Thyroid gland (tissue), 4 donors: ENCODE measurements around the gene GATA3.

Experiments used
- POLR2A ChIP-seq, 2 donors: fragments of 450-650 bp; IDR thresholded peaks; one replicate each; pipeline ENCODE4 v1.6.1; 2017; ENCODE audit warnings: antibody characterized with exemption in 2 of 2, mild to moderate bottlenecking in 2 of 2, moderate library complexity in 1 of 2
- TF ChIP-seq, protein P1 (sequence below), 6 experiments: fragments of 200-600 bp in 3 of 6; fragments of 450-650 bp in 3 of 6; sonication (generic) in 3 of 6; IDR thresholded peaks; one replicate each; pipeline ENCODE4 v1.5.1; 2016 to 2019; ENCODE audit warnings: antibody characterized with exemption in 6 of 6, mild to moderate bottlenecking in 2 of 6, inconsistent platforms in 1 of 6, moderate library complexity in 1 of 6

GRCh38 chr10:8112230-8112905 is 57.9 kb downstream of the GATA3 start:
- TF ChIP-seq, protein P1, sequence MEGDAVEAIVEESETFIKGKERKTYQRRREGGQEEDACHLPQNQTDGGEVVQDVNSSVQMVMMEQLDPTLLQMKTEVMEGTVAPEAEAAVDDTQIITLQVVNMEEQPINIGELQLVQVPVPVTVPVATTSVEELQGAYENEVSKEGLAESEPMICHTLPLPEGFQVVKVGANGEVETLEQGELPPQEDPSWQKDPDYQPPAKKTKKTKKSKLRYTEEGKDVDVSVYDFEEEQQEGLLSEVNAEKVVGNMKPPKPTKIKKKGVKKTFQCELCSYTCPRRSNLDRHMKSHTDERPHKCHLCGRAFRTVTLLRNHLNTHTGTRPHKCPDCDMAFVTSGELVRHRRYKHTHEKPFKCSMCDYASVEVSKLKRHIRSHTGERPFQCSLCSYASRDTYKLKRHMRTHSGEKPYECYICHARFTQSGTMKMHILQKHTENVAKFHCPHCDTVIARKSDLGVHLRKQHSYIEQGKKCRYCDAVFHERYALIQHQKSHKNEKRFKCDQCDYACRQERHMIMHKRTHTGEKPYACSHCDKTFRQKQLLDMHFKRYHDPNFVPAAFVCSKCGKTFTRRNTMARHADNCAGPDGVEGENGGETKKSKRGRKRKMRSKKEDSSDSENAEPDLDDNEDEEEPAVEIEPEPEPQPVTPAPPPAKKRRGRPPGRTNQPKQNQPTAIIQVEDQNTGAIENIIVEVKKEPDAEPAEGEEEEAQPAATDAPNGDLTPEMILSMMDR (IDR thresholded peaks at IDR 0.05) = no peak
- TF ChIP-seq POLR2A (IDR thresholded peaks at IDR 0.05) = no peak
